Measurements from ENCODE around the gene NT5M. TPM values are rescaled to one million over a fixed set of nuclear protein-coding genes. Genes with fewer than 3 reads are reported as not detected.
"Not testable (repeated sequence)": the region's sequence is repeated elsewhere in the genome, so short reads cannot be mapped to it uniquely, and the experiment has no call there.

Gene NT5M
- total and polyA plus RNA-seq, 2 donors from 2014 or later: 2.8 to 10.0 TPM

- DNase-seq: peak in 1 of 5 donors; percentile 67
Measured at GRCh38 chr17:17381446-17382064, 78.4 kb downstream of the NT5M start.

GRCh38 chr17:17382065-17382459 lies 78.9 kb downstream of the NT5M start:
- no peak overlapping the region for H3K27ac ChIP-seq (ENCODE audit: low read depth in 2 of 2, low read length in 2 of 2)
- no peak for FAIRE-seq

More at GRCh38 chr17:17381446-17382064, 78.4 kb downstream of the NT5M start:
- Histone ChIP-seq H3K9me3 (ENCODE audit: control insufficient read depth in 2 of 3, insufficient read depth in 1 of 3, low read length in 3 of 3) (no peaks in the 10 kb centered on the region), H3K27me3 (ENCODE audit: control insufficient read depth, insufficient read depth, low read length) (no peaks in the 10 kb centered on the region), H3K27ac (ENCODE audit: low read depth in 2 of 2, low read length in 2 of 2) (no peak overlapping the region), H3K4me1 (ENCODE audit: control insufficient read depth in 2 of 3, insufficient read depth in 2 of 3, low read depth in 1 of 3, low read length in 3 of 3) (peaks cover 0 to 3% (median 0%) of the 10 kb centered on the region in 3 donors), H3K36me3 (ENCODE audit: control insufficient read depth in 2 of 3, insufficient read depth in 3 of 3, low read length in 3 of 3) (no peaks in the 10 kb centered on the region), H3K9ac (ENCODE audit: low read length in 3 of 3) (no peak overlapping the region), H3K4me3 (ENCODE audit: low read length in 3 of 3) (no peak overlapping the region)
- intact Hi-C loops (cut with DNase I): no loop called here
- FAIRE-seq: no peak
- TF ChIP-seq, protein P1, sequence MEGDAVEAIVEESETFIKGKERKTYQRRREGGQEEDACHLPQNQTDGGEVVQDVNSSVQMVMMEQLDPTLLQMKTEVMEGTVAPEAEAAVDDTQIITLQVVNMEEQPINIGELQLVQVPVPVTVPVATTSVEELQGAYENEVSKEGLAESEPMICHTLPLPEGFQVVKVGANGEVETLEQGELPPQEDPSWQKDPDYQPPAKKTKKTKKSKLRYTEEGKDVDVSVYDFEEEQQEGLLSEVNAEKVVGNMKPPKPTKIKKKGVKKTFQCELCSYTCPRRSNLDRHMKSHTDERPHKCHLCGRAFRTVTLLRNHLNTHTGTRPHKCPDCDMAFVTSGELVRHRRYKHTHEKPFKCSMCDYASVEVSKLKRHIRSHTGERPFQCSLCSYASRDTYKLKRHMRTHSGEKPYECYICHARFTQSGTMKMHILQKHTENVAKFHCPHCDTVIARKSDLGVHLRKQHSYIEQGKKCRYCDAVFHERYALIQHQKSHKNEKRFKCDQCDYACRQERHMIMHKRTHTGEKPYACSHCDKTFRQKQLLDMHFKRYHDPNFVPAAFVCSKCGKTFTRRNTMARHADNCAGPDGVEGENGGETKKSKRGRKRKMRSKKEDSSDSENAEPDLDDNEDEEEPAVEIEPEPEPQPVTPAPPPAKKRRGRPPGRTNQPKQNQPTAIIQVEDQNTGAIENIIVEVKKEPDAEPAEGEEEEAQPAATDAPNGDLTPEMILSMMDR (IDR thresholded peaks at IDR 0.05; ENCODE audit: borderline replicate concordance, extremely low read depth, insufficient read depth): no peak

DNA sequence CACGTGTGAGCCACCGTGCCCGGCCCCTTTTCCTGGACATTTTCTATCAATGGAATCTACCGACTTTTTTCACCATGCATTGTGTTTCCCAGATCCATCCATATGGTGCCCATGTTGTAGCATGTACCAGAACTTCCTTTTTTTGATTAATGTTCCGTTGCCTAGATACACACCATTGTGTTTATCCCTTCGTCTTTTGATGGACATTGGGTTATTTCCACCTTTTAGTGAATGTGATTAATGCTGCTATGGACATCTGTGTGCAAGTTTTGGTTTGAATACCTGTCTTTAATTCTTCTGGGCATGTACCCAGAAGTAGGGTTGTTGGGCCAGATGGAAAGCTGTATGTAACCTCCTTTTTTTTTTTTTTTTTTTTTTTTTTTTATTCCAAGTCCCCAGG lies 79.8 kb downstream of the NT5M start:
- no peak overlapping the region for H3K4me3 ChIP-seq (ENCODE audit: low read length in 3 of 3)
- intact Hi-C loops (cut with DNase I): no loop called here
- DNase-seq: no peak
- H3K4me1 ChIP-seq (ENCODE audit: control insufficient read depth in 2 of 3, insufficient read depth in 2 of 3, low read depth in 1 of 3, low read length in 3 of 3): peaks cover 0 to 8% (median 0%) of the 10 kb centered on the region in 3 donors
- H3K36me3 ChIP-seq (ENCODE audit: control insufficient read depth in 2 of 3, insufficient read depth in 3 of 3, low read length in 3 of 3): no peaks in the 10 kb centered on the region
- FAIRE-seq: no peak
- no peaks in the 10 kb centered on the region for H3K9me3 ChIP-seq (ENCODE audit: control insufficient read depth in 2 of 3, insufficient read depth in 1 of 3, low read length in 3 of 3)
- TF ChIP-seq, protein P1 (IDR thresholded peaks at IDR 0.05; ENCODE audit: borderline replicate concordance, extremely low read depth, insufficient read depth): no peak
- H3K9ac ChIP-seq (ENCODE audit: low read length in 3 of 3): no peak overlapping the region
- H3K27me3 ChIP-seq (ENCODE audit: control insufficient read depth, insufficient read depth, low read length): no peaks in the 10 kb centered on the region
- no peak overlapping the region for H3K27ac ChIP-seq (ENCODE audit: low read depth in 2 of 2, low read length in 2 of 2)

More at GRCh38 chr17:17382065-17382459, 78.9 kb downstream of the NT5M start:
- no peaks in the 10 kb centered on the region for H3K27me3 ChIP-seq (ENCODE audit: control insufficient read depth, insufficient read depth, low read length)
- TF ChIP-seq, protein P1 (IDR thresholded peaks at IDR 0.05; ENCODE audit: borderline replicate concordance, extremely low read depth, insufficient read depth): no peak
- no peak overlapping the region for H3K4me3 ChIP-seq (ENCODE audit: low read length in 3 of 3)
- intact Hi-C loops (cut with DNase I): no loop called here
- H3K9ac ChIP-seq (ENCODE audit: low read length in 3 of 3): no peak overlapping the region
- DNase-seq: no peak
- no peaks in the 10 kb centered on the region for H3K36me3 ChIP-seq (ENCODE audit: control insufficient read depth in 2 of 3, insufficient read depth in 3 of 3, low read length in 3 of 3)
- H3K9me3 ChIP-seq (ENCODE audit: control insufficient read depth in 2 of 3, insufficient read depth in 1 of 3, low read length in 3 of 3): no peaks in the 10 kb centered on the region
- no peaks in the 10 kb centered on the region for H3K4me1 ChIP-seq (ENCODE audit: control insufficient read depth in 2 of 3, insufficient read depth in 2 of 3, low read depth in 1 of 3, low read length in 3 of 3)

DNA sequence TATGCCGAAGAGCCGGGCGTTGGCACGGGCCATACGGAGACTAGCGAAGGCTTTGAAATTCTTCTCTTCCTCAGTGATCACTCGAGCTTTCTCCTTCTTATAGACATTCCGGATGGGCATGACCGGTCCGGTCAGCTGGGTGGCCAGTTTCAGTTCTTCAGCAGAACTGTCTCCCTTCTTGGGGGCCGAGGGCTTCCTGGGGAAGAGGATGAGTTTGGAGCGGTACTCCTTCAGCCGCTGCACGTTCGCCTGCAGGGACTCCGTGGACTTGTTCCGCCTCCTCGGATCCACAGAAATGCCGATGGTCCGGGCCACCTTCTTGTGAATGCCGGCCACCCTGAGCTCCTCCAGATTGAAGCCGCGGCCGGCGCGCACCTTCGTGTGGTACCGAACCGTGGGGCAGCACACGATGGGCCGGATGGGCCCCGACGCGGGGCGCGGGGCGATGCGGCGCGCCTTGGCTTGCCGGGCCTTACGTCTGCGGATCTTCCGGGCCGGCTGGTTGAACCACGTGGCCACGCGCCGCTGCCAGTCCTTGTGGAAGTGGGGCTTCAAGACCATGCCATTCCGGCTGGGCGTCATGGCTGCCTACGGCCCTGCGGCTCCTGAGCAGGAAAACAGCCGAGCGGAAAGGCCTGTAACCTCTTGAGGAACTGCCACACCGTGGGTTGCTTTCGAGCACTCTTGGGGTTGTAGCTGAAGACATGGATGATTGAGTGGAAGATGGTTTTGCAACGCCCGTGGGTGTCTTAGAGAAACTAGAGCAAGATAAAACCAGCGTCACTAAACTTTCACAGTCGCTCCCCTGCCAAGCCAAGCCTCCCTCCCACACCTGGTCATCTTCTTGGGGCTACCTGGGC lies 80.5 kb downstream of the NT5M start:
- H3K4me3 ChIP-seq (ENCODE audit: low read length in 3 of 3); intact Hi-C loops (cut with DNase I); H3K9me3 ChIP-seq (ENCODE audit: control insufficient read depth in 2 of 3, insufficient read depth in 1 of 3, low read length in 3 of 3); H3K36me3 ChIP-seq (ENCODE audit: control insufficient read depth in 2 of 3, insufficient read depth in 3 of 3, low read length in 3 of 3); H3K27me3 ChIP-seq (ENCODE audit: control insufficient read depth, insufficient read depth, low read length); FAIRE-seq; H3K27ac ChIP-seq (ENCODE audit: low read depth in 2 of 2, low read length in 2 of 2); H3K9ac ChIP-seq (ENCODE audit: low read length in 3 of 3); DNase-seq: not testable (repeated sequence)
- H3K4me1 ChIP-seq (ENCODE audit: control insufficient read depth in 2 of 3, insufficient read depth in 2 of 3, low read depth in 1 of 3, low read length in 3 of 3): peaks cover 0 to 12% (median 0%) of the 10 kb centered on the region in 3 donors
